HG03571 (cell line): ENCODE measurements around the gene PNCK.
"Not testable (repeated sequence)": the region's sequence is repeated elsewhere in the genome, so short reads cannot be mapped to it uniquely, and the experiment has no call there.

ENCODE experiments used
- ATAC-seq: cut with Tn5 transposase; IDR thresholded peaks from one replicate; pipeline ENCODE4 v1.9.1; 2021; ENCODE audit not compliant: unreplicated experiment

Gene PNCK

GRCh38 chrX:153686711-153687110 lies 13.1 kb upstream of the PNCK start:
- no peak for ATAC-seq

GRCh38 chrX:153685751-153686696 lies 12.4 kb upstream of the PNCK start:
- no peak for ATAC-seq

- ATAC-seq: no peak
Observed at GRCh38 chrX:153685156-153685536, 11.5 kb upstream of the PNCK start.

GRCh38 chrX:153684467-153685155 lies 11.0 kb upstream of the PNCK start:
- ATAC-seq: no peak

- ATAC-seq: not testable (repeated sequence)
Observed at GRCh38 chrX:153683486-153683885, 9.9 kb upstream of the PNCK start.

- ATAC-seq: no peak
Observed at GRCh38 chrX:153681175-153681574, 7.6 kb upstream of the PNCK start.

- no peak for ATAC-seq
Observed at GRCh38 chrX:153674219-153674851, 722 bp upstream of the PNCK start.

- ATAC-seq: no peak
Observed at GRCh38 chrX:153672531-153673427, 834 bp downstream of the PNCK start.

- ATAC-seq: no peak
Observed at GRCh38 chrX:153671589-153672530, 1.8 kb downstream of the PNCK start.

- ATAC-seq: no peak
Observed at GRCh38 chrX:153670748-153671588, 2.6 kb downstream of the PNCK start.

- ATAC-seq: no peak
Observed at GRCh38 chrX:153669901-153670731, 3.5 kb downstream of the PNCK start.

- ATAC-seq: no peak
Observed at GRCh38 chrX:153669174-153669890, 4.3 kb downstream of the PNCK start.

- no peak for ATAC-seq
Observed at GRCh38 chrX:153668423-153669173, 5.0 kb downstream of the PNCK start.

- ATAC-seq: no peak
Observed at GRCh38 chrX:153667956-153668396, 5.6 kb downstream of the PNCK start.

GRCh38 chrX:153667281-153667955 lies 6.2 kb downstream of the PNCK start:
- no peak for ATAC-seq
